GM23338 (cell line): ENCODE measurements around the gene TMEM51. TPM values are rescaled to one million over a fixed set of nuclear protein-coding genes. Genes with fewer than 3 reads are reported as not detected.

ENCODE experiments used
- ATAC-seq: fragments of 200-7000 bp; cut with Tn5 transposase; 3 replicates; pipeline ENCODE4 v1.9.1; 2020
- DNase-seq: peaks from one replicate; pipeline ENCODE4 v3.0.0-alpha.2; 2015; ENCODE audit warnings: low spot score
- H2AFZ ChIP-seq: fragments of 200-600 bp; sonication (generic); 2 replicates; pipeline ENCODE4 v1.8.0; 2016; ENCODE audit warnings: antibody characterized with exemption, mild to moderate bottlenecking, moderate library complexity
- H3F3A ChIP-seq: fragments of 200-600 bp; sonication (generic); replicated peaks from 2 replicates; pipeline ENCODE4 v1.8.0; 2017; ENCODE audit warnings: antibody characterized with exemption, mixed run types, low read depth
- H3K27ac ChIP-seq: fragments of 200-600 bp; sonication (generic); 2 replicates; pipeline ENCODE4 v1.6.1; 2016; ENCODE audit warnings: low read depth
- H3K27me3 ChIP-seq: fragments of 200-600 bp; sonication (generic); 2 replicates; pipeline ENCODE4 v1.8.0; 2016; ENCODE audit warnings: mild to moderate bottlenecking, mixed run types, moderate library complexity; ENCODE audit not compliant: insufficient read depth
- H3K36me3 ChIP-seq: fragments of 200-600 bp; sonication (generic); 2 replicates; pipeline ENCODE4 v1.8.0; 2016; ENCODE audit warnings: mild to moderate bottlenecking; ENCODE audit not compliant: insufficient read depth
- H3K4me1 ChIP-seq: fragments of 200-600 bp; sonication (generic); 2 replicates; pipeline ENCODE4 v1.8.0; 2016; ENCODE audit warnings: mild to moderate bottlenecking, moderate library complexity; ENCODE audit not compliant: insufficient read depth
- H3K4me2 ChIP-seq: fragments of 200-600 bp; sonication (generic); 2 replicates; pipeline ENCODE4 v1.7.1; 2017; ENCODE audit warnings: mixed run types
- H3K4me3 ChIP-seq: fragments of 200-600 bp; sonication (generic); 2 replicates; pipeline ENCODE4 v1.6.1; 2016; ENCODE audit warnings: mixed run types
- H3K79me2 ChIP-seq: fragments of 200-600 bp; sonication (generic); replicated peaks from 2 replicates; pipeline ENCODE4 v1.8.0; 2017; ENCODE audit warnings: mild to moderate bottlenecking; ENCODE audit not compliant: insufficient read depth
- H3K9me2 ChIP-seq: fragments of 200-600 bp; sonication (generic); 2 replicates; pipeline ENCODE4 v1.8.0; 2017; ENCODE audit not compliant: insufficient read depth
- H4K20me1 ChIP-seq: fragments of 200-600 bp; sonication (generic); replicated peaks from 2 replicates; pipeline ENCODE4 v1.8.0; 2017; ENCODE audit warnings: mild to moderate bottlenecking; ENCODE audit not compliant: insufficient read depth
- H3K27ac Mint-ChIP-seq: 2 replicates; pipeline ENCODE4 v1.8.0; 2020; ENCODE audit warnings: inconsistent platforms, mild to moderate bottlenecking, moderate library complexity, mixed read lengths
- H3K27me3 Mint-ChIP-seq: 3 replicates; pipeline ENCODE4 v1.8.0; 2022; ENCODE audit warnings: low read depth, mild to moderate bottlenecking, moderate library complexity, mixed read lengths, inconsistent platforms; ENCODE audit not compliant: insufficient read depth, poor library complexity
- H3K36me3 Mint-ChIP-seq: 3 replicates; pipeline ENCODE4 v1.8.0; 2021; ENCODE audit warnings: low read depth, mild to moderate bottlenecking, inconsistent platforms, moderate library complexity, mixed read lengths
- H3K4me1 Mint-ChIP-seq: 3 replicates; pipeline ENCODE4 v1.8.0; 2020; ENCODE audit warnings: mild to moderate bottlenecking, inconsistent platforms, mixed read lengths
- H3K4me3 Mint-ChIP-seq: 3 replicates; pipeline ENCODE4 v1.8.0; 2021; ENCODE audit warnings: moderate library complexity, mild to moderate bottlenecking, inconsistent platforms, mixed read lengths
- H3K9me3 Mint-ChIP-seq: 3 replicates; pipeline ENCODE4 v1.8.0; 2020; ENCODE audit warnings: moderate library complexity, mild to moderate bottlenecking, inconsistent platforms, mixed read lengths
- CREB1 ChIP-seq: fragments of 250-450 bp; sonication (Bioruptor Pico); IDR thresholded peaks from 2 replicates; pipeline ENCODE4 v1.5.0; 2020; ENCODE audit warnings: low read depth, mild to moderate bottlenecking, moderate library complexity
- CTCF ChIP-seq, 2 experiments: fragments of 200-600 bp in 1 of 2; sonication (generic) in 1 of 2; conservative IDR thresholded peaks; 2 replicates each; pipeline versions ENCODE4 v1.5.1 to v1.6.1; 2016 to 2017; ENCODE audit warnings: antibody characterized with exemption in 2 of 2, low read depth in 2 of 2, mild to moderate bottlenecking in 2 of 2, moderate library complexity in 1 of 2
- EZH2 ChIP-seq: fragments of 200-600 bp; sonication (generic); IDR thresholded peaks from one replicate; pipeline ENCODE4 v1.8.0; 2017; ENCODE audit warnings: antibody characterized with exemption, mild to moderate bottlenecking, low read depth; ENCODE audit not compliant: unreplicated experiment
- EZH2phosphoT487 ChIP-seq: fragments of 200-600 bp; sonication (generic); IDR thresholded peaks from one replicate; pipeline ENCODE4 v1.8.1; 2018; ENCODE audit warnings: antibody characterized with exemption; ENCODE audit not compliant: unreplicated experiment
- JUNB ChIP-seq: IDR thresholded peaks from one replicate; pipeline ENCODE4 v1.6.1; 2016; ENCODE audit warnings: antibody characterized with exemption; ENCODE audit not compliant: unreplicated experiment
- NANOG ChIP-seq: IDR thresholded peaks from 2 replicates; pipeline ENCODE4 v1.6.1; 2016; ENCODE audit warnings: antibody characterized with exemption, borderline replicate concordance
- POLR2AphosphoS5 ChIP-seq: IDR thresholded peaks from 2 replicates; pipeline ENCODE4 v1.6.1; 2016; ENCODE audit warnings: antibody characterized with exemption, low read depth
- STAT1 ChIP-seq: IDR thresholded peaks from one replicate; pipeline ENCODE4 v1.6.1; 2016; ENCODE audit warnings: antibody characterized with exemption; ENCODE audit not compliant: unreplicated experiment
- ZNF114 ChIP-seq: fragments of 250-450 bp; sonication (Bioruptor Pico); IDR thresholded peaks from 2 replicates; pipeline ENCODE4 v1.5.0; 2020; ENCODE audit warnings: mild to moderate bottlenecking, moderate library complexity
- ZNF331 ChIP-seq: fragments of 250-450 bp; sonication (Bioruptor Pico); IDR thresholded peaks from 2 replicates; pipeline ENCODE4 v1.5.0; 2020; ENCODE audit warnings: low read depth, mild to moderate bottlenecking, moderate library complexity
- ZNF462 ChIP-seq: fragments of 250-450 bp; sonication (Bioruptor Pico); IDR thresholded peaks from 2 replicates; pipeline ENCODE4 v1.5.0; 2020; ENCODE audit warnings: mild to moderate bottlenecking, moderate library complexity
- polyA plus RNA-seq: library from polyadenylated mRNA; unstranded; fragments of >200 nt; fragmentation: Nextera tagmentation; extraction: Ambion mirVana; gene quantifications from 2 replicates; pipeline ENCODE4 v1.2.1, GENCODE V29; 2016
- total RNA-seq: library from RNA; depleted of rRNA; stranded (reverse); fragments of >200 nt; shearing (Covaris generic); gene quantifications from 2 replicates; pipeline ENCODE4 v1.2.3, GENCODE V29; 2014
- TF ChIP-seq, protein P1 (sequence below): IDR thresholded peaks from 2 replicates; pipeline ENCODE4 v1.6.1; 2016; ENCODE audit warnings: antibody characterized with exemption
- TF ChIP-seq, protein P2 (sequence below): IDR thresholded peaks from one replicate; pipeline ENCODE4 v1.6.1; 2018; ENCODE audit warnings: antibody characterized with exemption; ENCODE audit not compliant: unreplicated experiment

TMEM51 gene
- total and polyA plus RNA-seq, 2 experiments from 2014 or later: 4.0 to 5.2 TPM

DNA sequence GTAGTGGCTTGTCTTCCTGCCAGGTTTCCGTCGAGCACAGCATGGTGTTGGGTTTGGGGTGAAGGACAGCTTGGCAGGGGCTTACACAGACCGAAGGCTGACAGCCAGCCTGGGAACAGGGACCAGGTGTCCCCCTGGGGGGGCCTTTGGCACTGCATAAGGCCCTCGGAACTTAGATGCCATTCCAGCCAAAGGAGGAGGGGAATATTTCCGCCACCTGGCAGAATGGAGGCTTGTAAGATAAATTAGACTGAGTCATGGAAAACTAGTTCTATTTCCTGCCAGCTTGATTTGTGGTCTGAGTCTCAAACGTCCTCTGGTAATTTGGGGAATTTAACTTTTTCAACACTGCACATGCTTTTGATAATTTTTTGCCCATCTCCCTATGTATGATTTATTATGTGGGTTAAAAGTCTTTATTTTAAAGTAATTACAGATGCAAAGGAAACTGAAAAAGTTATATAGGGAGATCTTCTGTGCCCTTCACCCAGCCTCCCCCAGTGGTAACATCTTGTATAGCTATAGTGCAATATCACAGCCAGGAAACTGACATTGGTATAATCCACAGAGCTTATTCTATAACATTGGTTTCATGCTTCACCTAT is 11.5 kb upstream of the TMEM51 start:
- H3K36me3 ChIP-seq: no peaks in the 10 kb centered on the region
- TF ChIP-seq CTCF (conservative IDR thresholded peaks at IDR 0.05; ENCODE audit: low read depth in 2 of 2) (no peak), EZH2 (no peak), ZNF462 (CRISPR knock-in tag) (no peak), EZH2phosphoT487 (no peak), ZNF114 (CRISPR knock-in tag) (no peak), POLR2AphosphoS5 (no peak), ZNF331 (CRISPR knock-in tag) (no peak), NANOG (no peak), CREB1 (CRISPR knock-in tag) (no peak), STAT1 (no peak), JUNB (no peak)
- TF ChIP-seq, protein P1, sequence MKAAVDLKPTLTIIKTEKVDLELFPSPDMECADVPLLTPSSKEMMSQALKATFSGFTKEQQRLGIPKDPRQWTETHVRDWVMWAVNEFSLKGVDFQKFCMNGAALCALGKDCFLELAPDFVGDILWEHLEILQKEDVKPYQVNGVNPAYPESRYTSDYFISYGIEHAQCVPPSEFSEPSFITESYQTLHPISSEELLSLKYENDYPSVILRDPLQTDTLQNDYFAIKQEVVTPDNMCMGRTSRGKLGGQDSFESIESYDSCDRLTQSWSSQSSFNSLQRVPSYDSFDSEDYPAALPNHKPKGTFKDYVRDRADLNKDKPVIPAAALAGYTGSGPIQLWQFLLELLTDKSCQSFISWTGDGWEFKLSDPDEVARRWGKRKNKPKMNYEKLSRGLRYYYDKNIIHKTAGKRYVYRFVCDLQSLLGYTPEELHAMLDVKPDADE: no peak
- TF ChIP-seq, protein P2, sequence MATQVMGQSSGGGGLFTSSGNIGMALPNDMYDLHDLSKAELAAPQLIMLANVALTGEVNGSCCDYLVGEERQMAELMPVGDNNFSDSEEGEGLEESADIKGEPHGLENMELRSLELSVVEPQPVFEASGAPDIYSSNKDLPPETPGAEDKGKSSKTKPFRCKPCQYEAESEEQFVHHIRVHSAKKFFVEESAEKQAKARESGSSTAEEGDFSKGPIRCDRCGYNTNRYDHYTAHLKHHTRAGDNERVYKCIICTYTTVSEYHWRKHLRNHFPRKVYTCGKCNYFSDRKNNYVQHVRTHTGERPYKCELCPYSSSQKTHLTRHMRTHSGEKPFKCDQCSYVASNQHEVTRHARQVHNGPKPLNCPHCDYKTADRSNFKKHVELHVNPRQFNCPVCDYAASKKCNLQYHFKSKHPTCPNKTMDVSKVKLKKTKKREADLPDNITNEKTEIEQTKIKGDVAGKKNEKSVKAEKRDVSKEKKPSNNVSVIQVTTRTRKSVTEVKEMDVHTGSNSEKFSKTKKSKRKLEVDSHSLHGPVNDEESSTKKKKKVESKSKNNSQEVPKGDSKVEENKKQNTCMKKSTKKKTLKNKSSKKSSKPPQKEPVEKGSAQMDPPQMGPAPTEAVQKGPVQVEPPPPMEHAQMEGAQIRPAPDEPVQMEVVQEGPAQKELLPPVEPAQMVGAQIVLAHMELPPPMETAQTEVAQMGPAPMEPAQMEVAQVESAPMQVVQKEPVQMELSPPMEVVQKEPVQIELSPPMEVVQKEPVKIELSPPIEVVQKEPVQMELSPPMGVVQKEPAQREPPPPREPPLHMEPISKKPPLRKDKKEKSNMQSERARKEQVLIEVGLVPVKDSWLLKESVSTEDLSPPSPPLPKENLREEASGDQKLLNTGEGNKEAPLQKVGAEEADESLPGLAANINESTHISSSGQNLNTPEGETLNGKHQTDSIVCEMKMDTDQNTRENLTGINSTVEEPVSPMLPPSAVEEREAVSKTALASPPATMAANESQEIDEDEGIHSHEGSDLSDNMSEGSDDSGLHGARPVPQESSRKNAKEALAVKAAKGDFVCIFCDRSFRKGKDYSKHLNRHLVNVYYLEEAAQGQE: no peak
- H3K27me3 ChIP-seq: no peaks in the 10 kb centered on the region
- Mint-ChIP-seq H3K4me3 (no peak overlapping the region), H3K4me1 (peaks cover 4% of the 10 kb centered on the region; the same call in 2 of the 3 replicates), H3K36me3 (no peaks in the 10 kb centered on the region), H3K27ac (no peak overlapping the region), H3K9me3 (no peaks in the 10 kb centered on the region), H3K27me3 (peaks cover 10% of the 10 kb centered on the region)
- no peak overlapping the region for H3K4me2 ChIP-seq
- ATAC-seq (no peak), DNase-seq (no peak)
- no peaks in the 10 kb centered on the region for H3K79me2 ChIP-seq
- H3F3A ChIP-seq: no peaks in the 10 kb centered on the region
- no peak overlapping the region for H3K27ac ChIP-seq
- no peak overlapping the region for H2AFZ ChIP-seq
- H3K9me2 ChIP-seq: no peaks in the 10 kb centered on the region
- H3K4me3 ChIP-seq: no peak overlapping the region
- no peaks in the 10 kb centered on the region for H3K4me1 ChIP-seq
- no peaks in the 10 kb centered on the region for H4K20me1 ChIP-seq
